OCI-M2 (cell line): ENCODE data around the gene ADAMTS4.
"Not testable (repeated sequence)": the region's sequence is repeated elsewhere in the genome, so short reads cannot be mapped to it uniquely, and the experiment has no call there.

Experiments used
- DNase-seq: peaks from one replicate; lab custom pipeline; 2025; ENCODE audit not compliant: unreplicated experiment; lab: John Stamatoyannopoulos, UW

Gene ADAMTS4

DNA sequence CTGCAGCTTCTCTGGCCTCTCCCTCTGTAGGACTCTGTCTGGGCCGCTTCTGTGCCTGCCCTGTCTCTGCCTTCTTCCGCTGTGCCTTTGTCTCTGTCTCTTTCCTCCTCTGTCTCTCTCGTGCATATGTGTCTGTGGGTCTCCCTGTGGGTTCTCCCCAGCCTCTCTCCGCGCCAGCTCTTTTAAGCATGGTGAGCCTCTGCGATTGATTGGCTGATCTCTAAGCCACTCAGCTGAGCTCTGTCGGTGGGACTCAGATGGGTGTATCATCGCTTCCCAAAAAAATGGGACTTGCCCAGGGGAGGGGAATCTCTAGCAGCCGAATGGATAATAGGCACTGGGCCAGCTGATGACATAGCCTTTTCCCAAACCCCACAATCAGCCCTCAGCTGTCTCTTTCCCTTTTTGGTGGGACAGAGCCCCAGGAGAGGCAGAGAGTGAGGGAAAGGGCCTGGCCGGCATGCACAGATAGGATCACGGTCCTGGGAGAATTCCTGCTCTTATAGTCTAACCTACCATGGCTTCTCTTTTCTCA, at the start of gene ADAMTS4:
TSS of gene ADAMTS4 (minus strand) at position 158 of the 535 bp plus-strand sequence. CDS start 427 bp downstream, outside the sequence.
- DNase-seq, result no peak

- no peak for DNase-seq
These were observed 46.0 kb upstream of the ADAMTS4 start for GRCh38 chr1:161244888-161245287.

- DNase-seq, result no peak
These were observed 43.5 kb upstream of the ADAMTS4 start for GRCh38 chr1:161242313-161242712.

GRCh38 chr1:161241682-161242081, 42.8 kb upstream of the ADAMTS4 start:
- DNase-seq, result no peak

DNA sequence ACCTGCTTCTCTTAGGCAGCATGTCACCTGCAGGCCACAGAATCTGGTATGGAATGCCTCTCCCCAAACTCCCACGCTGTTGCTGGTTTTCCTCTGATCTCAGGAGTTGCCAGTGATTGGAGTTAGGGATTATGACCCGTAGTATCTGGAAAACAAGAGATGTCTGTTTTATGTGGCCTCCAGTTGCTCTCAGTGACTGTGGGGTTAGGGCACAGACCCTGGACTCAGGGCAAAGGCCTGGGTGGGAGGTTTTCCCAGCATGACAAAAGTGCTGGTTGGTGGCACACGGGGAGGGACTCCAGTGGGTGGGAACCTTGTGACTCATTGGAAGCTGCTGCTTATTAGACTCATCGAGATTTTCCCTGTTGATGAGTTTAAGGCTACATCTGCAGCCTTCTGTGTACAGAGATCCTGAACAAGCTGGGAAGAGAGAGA, 39.2 kb upstream of the ADAMTS4 start, which contains the start of gene NR1I3:
TSS of gene NR1I3 (minus strand) at position 165 of the 435 bp plus-strand sequence. CDS start 1,638 bp downstream, outside the sequence.
- DNase-seq, result no peak

GRCh38 chr1:161235957-161236775, 37.3 kb upstream of the ADAMTS4 start:
- DNase-seq, result no peak

DNA sequence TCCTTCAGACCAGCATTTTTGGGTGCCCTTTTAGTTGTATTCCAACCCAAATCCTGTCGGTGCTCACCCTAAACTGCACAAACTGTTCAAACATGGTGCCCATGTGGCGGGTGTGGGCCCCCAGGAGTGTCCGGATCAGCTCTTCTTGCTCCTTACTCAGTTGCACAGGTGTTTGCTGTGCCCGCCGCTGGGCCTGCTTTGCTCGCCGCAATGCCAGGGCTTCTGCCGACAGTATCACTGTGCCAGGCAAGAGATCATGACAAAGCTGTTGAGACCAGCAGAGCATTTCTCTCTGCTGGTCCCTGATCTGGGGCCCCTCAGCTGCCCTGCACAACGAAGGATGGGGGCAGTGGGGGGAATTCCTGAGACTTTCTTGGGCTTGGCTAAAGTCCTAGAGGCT, 34.2 kb upstream of the ADAMTS4 start:
- no peak for DNase-seq

DNA sequence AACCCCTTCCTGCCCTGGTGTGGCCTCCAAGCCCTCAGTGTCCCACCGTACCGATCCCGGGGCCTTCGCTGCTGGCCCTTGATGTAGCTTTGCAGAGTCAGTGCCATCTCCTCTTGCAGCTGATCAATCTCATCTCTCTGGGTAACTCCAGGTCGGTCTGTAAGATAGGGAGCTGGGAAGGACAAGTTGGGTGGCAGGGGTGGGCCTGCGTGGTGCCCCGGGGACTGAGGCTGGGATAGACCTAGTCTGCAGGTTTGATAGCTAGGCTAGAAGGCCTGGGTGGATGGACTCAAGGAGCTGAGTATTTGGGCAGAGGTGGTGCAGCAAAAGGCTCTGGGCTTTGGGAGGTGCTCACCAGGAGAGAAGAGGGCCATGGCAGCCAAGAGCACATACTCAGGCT, 31.9 kb upstream of the ADAMTS4 start:
- no peak for DNase-seq

DNA sequence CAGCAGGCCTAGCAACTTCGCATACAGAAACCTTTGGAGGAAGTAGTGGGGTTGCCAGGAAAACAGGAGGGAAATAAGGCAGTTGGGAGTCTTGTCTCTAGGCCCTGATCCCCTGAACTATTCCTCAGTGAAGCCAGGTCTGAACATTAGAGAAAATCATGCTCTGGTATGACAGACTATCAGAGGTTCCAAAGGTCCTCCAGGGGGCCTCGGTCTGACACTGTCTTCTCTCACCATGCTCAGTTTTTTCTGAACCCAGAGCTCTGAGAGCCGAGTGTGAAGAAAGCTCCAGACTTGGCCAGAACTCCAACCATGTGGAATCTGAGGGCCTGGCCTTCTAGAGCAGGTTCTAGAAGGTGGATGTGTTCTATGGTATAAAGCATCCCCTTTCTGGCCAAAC, 31.0 kb upstream of the ADAMTS4 start:
- DNase-seq, result no peak

- DNase-seq, result no peak
These were observed 29.2 kb upstream of the ADAMTS4 start for GRCh38 chr1:161228032-161228431.

DNA sequence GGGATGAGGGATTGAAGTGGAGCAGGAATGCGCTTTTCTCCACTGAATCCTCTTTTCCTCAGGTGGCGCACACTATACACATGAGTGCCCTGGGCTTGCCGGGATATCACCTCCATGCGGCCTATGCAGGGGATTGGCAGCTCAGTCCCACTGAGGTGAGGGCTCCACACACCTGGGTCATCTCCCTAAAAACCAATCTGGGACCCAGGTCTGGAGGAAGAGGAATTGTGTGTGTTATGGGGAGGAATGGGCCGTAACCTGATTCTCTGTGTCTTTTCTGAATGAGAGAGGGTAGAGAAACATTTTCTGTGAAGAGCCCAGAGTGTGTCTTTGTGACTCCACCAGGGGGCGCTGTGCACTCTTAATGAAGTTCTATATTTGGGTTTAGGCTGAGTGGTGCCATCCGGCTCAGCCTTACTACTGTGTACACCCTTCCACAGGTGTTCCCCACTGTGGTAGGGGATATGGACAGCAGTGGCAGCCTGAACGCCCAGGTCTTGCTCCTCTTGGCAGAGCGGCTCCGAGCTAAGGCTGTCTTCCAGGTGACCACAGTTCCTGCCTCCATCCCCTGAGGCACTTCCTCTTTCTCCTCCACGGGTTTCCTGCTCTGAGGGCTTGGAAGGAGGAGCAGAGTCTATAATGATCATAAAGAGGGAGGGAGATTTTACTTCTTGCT, 28.5 kb upstream of the ADAMTS4 start:
- peak; percentile 30 for DNase-seq

DNA sequence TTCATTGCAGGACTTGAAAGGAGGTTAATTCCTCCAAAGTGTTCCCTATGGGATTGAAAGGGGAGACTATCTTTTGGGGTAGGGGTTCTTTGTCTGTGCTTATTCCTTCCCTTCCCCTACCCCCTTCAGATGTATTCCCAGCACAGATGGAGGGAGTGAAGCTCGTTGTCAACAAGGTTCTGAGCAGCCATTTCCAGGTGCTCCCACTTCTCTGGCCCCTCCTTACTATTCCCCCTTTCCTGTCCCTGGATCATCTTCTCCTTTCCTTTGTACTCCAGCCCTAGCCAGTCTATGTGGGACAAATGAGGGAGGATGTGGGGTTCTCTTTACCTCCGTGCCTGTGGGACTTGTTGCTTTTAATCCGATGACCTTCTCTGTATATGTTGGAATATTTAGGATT, 27.9 kb upstream of the ADAMTS4 start:
- no peak for DNase-seq

GRCh38 chr1:161226320-161226711, 27.5 kb upstream of the ADAMTS4 start:
- no peak for DNase-seq

DNA sequence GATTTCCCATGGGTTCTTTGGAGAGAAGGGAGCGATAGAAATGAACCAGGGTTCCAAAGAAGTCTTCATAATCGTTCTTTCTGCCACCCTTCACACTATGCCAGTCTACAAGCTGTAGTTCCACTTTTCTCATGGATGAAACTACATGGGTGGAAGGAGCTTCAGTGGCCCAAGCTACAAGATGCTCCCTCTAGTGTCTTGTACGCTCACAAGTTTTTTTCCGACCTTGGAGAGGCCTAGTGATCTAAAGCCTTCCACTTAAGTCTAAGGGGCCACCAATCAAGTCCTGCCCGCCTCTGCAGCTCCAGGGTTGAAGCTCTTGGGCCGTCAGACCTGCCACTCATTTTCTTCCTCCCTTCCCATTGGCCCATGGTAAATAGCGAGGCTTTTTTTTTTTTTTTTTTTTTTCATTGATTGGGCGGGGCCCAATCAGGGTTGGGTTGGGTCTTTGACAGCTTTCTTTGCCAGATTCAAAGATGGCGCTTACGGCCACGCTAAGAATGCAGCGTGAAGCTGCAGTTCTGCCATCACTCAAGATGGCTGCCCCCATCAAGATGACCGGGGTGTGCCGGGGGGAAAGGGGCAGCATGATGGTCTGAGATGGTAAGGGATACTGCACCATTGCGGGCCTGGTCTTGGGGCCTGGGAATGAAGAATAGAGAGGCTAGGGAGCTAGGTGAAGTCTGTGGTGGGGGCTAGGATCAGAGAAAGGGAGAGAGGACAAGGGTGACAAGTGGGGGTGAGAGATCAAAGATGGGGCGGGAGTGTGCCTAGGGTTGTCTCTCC, 26.9 kb upstream of the ADAMTS4 start, which contains the start of gene TOMM40L:
TSS of gene TOMM40L (plus strand) at position 527 of the 786 bp plus-strand sequence. CDS start 430 bp downstream, outside the sequence.
- peak; percentile 84 for DNase-seq

GRCh38 chr1:161225178-161225533, 26.3 kb upstream of the ADAMTS4 start:
- DNase-seq, result no peak

DNA sequence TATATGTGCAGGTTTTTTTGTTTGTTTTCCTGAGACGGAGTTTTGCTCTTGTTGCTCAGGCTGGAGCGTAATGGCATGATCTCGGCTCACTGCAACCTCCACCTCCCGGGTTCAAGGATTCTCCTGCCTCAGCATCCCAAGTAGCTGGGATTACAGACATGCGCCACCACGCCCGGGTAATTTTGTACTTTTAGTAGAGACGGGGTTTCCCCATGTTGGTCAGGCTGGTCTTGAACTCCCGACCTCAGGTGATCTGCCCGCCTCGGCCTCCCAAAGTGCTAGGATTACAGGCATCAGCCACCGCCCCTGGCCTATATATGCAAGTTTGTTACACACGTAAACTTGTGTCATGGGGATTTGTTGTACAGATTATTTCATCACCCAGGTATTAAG, 25.8 kb upstream of the ADAMTS4 start:
- DNase-seq, result not testable (repeated sequence)

DNA sequence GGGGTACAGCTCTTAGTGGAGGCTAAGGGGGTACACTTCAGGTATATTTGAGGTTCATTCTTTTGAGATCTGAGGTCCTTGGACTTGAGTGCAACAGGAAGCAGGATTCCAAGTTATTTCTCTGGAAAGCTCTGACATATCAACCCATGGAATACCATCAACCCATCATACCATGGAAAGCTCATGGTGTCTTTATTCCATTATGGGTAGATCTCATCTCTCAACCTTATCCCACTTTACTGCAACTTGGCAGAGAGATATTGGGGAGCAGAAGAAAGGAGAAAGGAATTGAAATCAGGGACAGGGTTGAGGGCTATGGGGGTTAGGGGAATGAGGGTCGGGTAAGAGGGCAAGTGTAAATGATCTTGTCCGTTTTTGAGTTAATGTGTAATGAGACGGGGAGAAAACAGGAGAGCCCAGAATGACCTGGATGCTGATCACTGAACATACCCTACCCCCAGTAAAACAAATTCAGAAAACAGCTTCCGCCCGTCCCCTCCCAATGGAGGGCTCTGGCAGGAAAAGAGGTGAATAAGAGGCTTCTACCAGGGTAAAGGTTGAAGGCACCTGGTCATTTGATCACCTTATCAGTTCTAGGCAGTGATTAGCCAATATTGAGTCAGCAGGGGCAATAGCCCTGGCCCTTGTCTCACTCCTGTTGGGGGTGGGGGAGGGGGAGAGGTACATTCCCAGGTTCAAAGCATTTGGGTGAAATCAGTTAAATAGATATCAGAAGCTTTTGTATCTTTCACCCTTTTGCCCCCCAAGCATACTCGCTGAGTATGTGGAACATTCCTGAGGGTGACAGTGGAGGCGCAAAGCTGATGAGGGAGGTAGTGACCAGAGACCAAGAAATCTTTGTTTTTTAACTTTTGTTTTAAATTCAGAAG, 25.2 kb upstream of the ADAMTS4 start:
- DNase-seq, result no peak

GRCh38 chr1:161222175-161223019, 23.5 kb upstream of the ADAMTS4 start:
- no peak for DNase-seq

- no peak for DNase-seq
These were observed 21.1 kb upstream of the ADAMTS4 start for GRCh38 chr1:161220002-161220401.
